ENCODE measurements around the gene RGCC. TPM values are rescaled to one million over a fixed set of nuclear protein-coding genes. Genes with fewer than 3 reads are reported as not detected.

Gene RGCC
- polyA plus RNA-seq, 1 donor from 2014 or later, result not detected

DNA sequence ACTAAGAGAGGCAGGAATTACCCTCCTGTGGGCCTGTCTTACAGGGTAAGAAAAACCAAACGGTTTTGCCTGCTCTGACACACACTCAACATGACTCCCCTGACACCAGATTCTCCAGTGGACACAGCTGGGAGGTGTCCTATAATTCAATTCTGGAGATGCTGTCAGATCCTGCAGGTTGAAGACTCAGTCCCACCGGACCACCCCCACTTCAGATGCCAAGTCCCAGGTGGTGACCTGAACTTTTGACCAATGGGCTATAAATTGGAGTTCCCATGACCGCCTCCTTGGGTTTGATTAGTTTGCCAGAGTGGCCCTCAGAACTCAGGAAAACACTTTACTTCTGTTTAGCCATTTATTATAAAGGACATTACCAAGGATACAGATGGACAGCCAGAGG is 52.6 kb downstream of the RGCC start:
- no peak overlapping the region for H3K27ac ChIP-seq (ENCODE audit: low read length)
- H3K9me3 ChIP-seq (ENCODE audit: low read length), result no peaks in the 10 kb centered on the region
- H3K4me3 ChIP-seq (ENCODE audit: low read length), result no peak overlapping the region
- H3K27me3 ChIP-seq (ENCODE audit: insufficient read depth, low read depth, low read length), result no peaks in the 10 kb centered on the region
- no peaks in the 10 kb centered on the region for H4K20me1 ChIP-seq (ENCODE audit: insufficient read depth)
- H3K79me2 ChIP-seq (replicated peaks; ENCODE audit: insufficient read depth, low read length), result no peaks in the 10 kb centered on the region
- H3K9ac ChIP-seq (ENCODE audit: low read length), result no peak overlapping the region
- TF ChIP-seq EZH2 (IDR thresholded peaks at IDR 0.05; ENCODE audit: borderline replicate concordance, insufficient read depth, low read length, poor library complexity, severe bottlenecking) (no peak), POLR2AphosphoS5 (IDR thresholded peaks at IDR 0.05) (no peak), MXI1 (conservative IDR thresholded peaks at IDR 0.05; ENCODE audit: poor library complexity, severe bottlenecking) (no peak), TAF1 (IDR thresholded peaks at IDR 0.05; ENCODE audit: low read depth) (no peak), EP300 (conservative IDR thresholded peaks at IDR 0.05; ENCODE audit: poor library complexity, severe bottlenecking) (no peak)
- TF ChIP-seq, protein P1, sequence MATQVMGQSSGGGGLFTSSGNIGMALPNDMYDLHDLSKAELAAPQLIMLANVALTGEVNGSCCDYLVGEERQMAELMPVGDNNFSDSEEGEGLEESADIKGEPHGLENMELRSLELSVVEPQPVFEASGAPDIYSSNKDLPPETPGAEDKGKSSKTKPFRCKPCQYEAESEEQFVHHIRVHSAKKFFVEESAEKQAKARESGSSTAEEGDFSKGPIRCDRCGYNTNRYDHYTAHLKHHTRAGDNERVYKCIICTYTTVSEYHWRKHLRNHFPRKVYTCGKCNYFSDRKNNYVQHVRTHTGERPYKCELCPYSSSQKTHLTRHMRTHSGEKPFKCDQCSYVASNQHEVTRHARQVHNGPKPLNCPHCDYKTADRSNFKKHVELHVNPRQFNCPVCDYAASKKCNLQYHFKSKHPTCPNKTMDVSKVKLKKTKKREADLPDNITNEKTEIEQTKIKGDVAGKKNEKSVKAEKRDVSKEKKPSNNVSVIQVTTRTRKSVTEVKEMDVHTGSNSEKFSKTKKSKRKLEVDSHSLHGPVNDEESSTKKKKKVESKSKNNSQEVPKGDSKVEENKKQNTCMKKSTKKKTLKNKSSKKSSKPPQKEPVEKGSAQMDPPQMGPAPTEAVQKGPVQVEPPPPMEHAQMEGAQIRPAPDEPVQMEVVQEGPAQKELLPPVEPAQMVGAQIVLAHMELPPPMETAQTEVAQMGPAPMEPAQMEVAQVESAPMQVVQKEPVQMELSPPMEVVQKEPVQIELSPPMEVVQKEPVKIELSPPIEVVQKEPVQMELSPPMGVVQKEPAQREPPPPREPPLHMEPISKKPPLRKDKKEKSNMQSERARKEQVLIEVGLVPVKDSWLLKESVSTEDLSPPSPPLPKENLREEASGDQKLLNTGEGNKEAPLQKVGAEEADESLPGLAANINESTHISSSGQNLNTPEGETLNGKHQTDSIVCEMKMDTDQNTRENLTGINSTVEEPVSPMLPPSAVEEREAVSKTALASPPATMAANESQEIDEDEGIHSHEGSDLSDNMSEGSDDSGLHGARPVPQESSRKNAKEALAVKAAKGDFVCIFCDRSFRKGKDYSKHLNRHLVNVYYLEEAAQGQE (IDR thresholded peaks at IDR 0.05; ENCODE audit: borderline replicate concordance), result no peak
- H3F3A ChIP-seq (ENCODE audit: insufficient read depth, low read length, poor library complexity, severe bottlenecking), result no peaks in the 10 kb centered on the region
- no peak overlapping the region for H2AFZ ChIP-seq (ENCODE audit: low read depth, low read length)
- no peak overlapping the region for H3K4me2 ChIP-seq (ENCODE audit: low read length)
- no peaks in the 10 kb centered on the region for H3K9me2 ChIP-seq (ENCODE audit: insufficient read depth, low read length)
- no peaks in the 10 kb centered on the region for H3K36me3 ChIP-seq (ENCODE audit: insufficient read depth, low read length)

DNA sequence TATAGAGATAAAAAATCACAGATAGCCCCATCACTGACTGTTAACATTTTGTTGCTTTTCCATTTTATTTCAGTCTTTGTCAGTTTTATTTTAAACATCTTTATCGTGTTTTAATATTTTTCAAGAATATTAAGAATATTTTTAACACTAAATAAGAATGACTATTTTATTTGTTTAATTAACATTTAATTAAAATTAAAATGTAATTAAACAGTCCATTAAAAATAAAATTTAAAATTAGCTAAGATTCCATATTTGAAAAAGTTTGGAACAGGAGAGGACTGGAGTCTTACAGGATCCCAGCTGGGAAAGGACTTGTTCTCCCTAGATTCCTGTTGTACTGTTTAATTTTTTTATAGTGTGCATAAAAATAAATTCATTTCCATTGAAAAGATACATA is 54.5 kb downstream of the RGCC start:
- Histone ChIP-seq H3K4me2 (ENCODE audit: low read length) (no peak overlapping the region), H2AFZ (ENCODE audit: low read depth, low read length) (no peak overlapping the region), H3K9ac (ENCODE audit: low read length) (no peak overlapping the region), H3K79me2 (replicated peaks; ENCODE audit: insufficient read depth, low read length) (no peaks in the 10 kb centered on the region), H3K36me3 (ENCODE audit: insufficient read depth, low read length) (no peaks in the 10 kb centered on the region), H3F3A (ENCODE audit: insufficient read depth, low read length, poor library complexity, severe bottlenecking) (no peaks in the 10 kb centered on the region), H3K27me3 (ENCODE audit: insufficient read depth, low read depth, low read length) (no peaks in the 10 kb centered on the region), H4K20me1 (ENCODE audit: insufficient read depth) (no peaks in the 10 kb centered on the region), H3K27ac (ENCODE audit: low read length) (no peak overlapping the region), H3K9me3 (ENCODE audit: low read length) (no peaks in the 10 kb centered on the region), H3K4me3 (ENCODE audit: low read length) (no peak overlapping the region), H3K9me2 (ENCODE audit: insufficient read depth, low read length) (no peaks in the 10 kb centered on the region)
- no peak for TF ChIP-seq MXI1 (conservative IDR thresholded peaks at IDR 0.05; ENCODE audit: poor library complexity, severe bottlenecking)
- TF ChIP-seq, protein P2, sequence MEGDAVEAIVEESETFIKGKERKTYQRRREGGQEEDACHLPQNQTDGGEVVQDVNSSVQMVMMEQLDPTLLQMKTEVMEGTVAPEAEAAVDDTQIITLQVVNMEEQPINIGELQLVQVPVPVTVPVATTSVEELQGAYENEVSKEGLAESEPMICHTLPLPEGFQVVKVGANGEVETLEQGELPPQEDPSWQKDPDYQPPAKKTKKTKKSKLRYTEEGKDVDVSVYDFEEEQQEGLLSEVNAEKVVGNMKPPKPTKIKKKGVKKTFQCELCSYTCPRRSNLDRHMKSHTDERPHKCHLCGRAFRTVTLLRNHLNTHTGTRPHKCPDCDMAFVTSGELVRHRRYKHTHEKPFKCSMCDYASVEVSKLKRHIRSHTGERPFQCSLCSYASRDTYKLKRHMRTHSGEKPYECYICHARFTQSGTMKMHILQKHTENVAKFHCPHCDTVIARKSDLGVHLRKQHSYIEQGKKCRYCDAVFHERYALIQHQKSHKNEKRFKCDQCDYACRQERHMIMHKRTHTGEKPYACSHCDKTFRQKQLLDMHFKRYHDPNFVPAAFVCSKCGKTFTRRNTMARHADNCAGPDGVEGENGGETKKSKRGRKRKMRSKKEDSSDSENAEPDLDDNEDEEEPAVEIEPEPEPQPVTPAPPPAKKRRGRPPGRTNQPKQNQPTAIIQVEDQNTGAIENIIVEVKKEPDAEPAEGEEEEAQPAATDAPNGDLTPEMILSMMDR (IDR thresholded peaks at IDR 0.05; ENCODE audit: poor library complexity, severe bottlenecking), result no peak
- TF ChIP-seq POLR2AphosphoS5 (IDR thresholded peaks at IDR 0.05), result no peak
- no peak for TF ChIP-seq EZH2 (IDR thresholded peaks at IDR 0.05; ENCODE audit: borderline replicate concordance, insufficient read depth, low read length, poor library complexity, severe bottlenecking)
- no peak for TF ChIP-seq TAF1 (IDR thresholded peaks at IDR 0.05; ENCODE audit: low read depth)
- no peak for TF ChIP-seq EP300 (conservative IDR thresholded peaks at IDR 0.05; ENCODE audit: poor library complexity, severe bottlenecking)
- no peak for TF ChIP-seq RAD21 (conservative IDR thresholded peaks at IDR 0.05)
- no peak for TF ChIP-seq SMC3 (conservative IDR thresholded peaks at IDR 0.05; ENCODE audit: poor library complexity)
